H1 (cell line): ENCODE results near the gene ENPP3.

Experiments used
- CTCF ChIP-seq, 3 experiments: IDR thresholded peaks; 1 replicate in 2 of 3; 2 replicates in 1 of 3; pipeline versions ENCODE4 v1.5.1 to v1.6.1; 2011; ENCODE audit warnings: low read length in 3 of 3, mild to moderate bottlenecking in 3 of 3, inconsistent platforms in 2 of 3, low read depth in 1 of 3, moderate library complexity in 1 of 3; ENCODE audit not compliant: insufficient read depth in 1 of 3; ENCODE audit errors: control extremely low read depth in 1 of 3
- EZH2 ChIP-seq: fragments of 200-600 bp; sonication (generic); IDR thresholded peaks from 2 replicates; pipeline ENCODE4 v1.7.1; 2012; ENCODE audit warnings: low read depth, mild to moderate bottlenecking, moderate library complexity, low read length, inconsistent platforms; ENCODE audit not compliant: severe bottlenecking

GRCh38 chr6:131597446-131597845 lies 39.7 kb upstream of the ENPP3 start:
- TF ChIP-seq EZH2 (no peak), CTCF (IDR thresholded peaks at IDR 0.05; ENCODE audit: control extremely low read depth in 1 of 3, insufficient read depth in 1 of 3, low read depth in 1 of 3, low read length in 3 of 3) (peak in 2 of 3 experiments; percentile 10 to 48; a peak in 2 of 4 replicates)
